ENCODE data around the gene FGF21.

DNA sequence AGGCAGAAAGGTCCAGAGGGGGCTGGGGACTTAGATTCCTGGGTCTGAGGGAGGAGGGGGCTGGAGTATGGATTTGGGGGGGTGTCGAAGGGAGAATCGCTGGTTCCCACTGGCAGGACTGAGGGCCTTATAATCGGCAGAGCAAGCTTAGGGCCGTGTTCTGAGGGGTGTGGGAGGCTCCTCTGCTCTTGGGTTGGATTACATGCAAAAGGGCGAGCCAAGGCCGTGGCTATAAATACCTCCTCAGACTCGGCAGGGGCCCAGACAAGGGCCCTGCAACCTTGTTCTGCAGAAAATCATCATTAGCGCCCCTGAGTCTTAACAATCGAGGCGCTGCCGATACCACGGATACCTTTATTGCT, 35.1 kb upstream of the FGF21 start:
- no peak for TF ChIP-seq POLR2A (IDR thresholded peaks at IDR 0.05; ENCODE audit: low read length)
- no peak for TF ChIP-seq GATA1 (IDR thresholded peaks at IDR 0.05; ENCODE audit: low read depth, low read length)

All from erythroblast (primary cell).